Brain microvascular endothelial cell (primary cell): ENCODE results near the gene TTC39A.
"Not testable (repeated sequence)": the region's sequence is repeated elsewhere in the genome, so short reads cannot be mapped to it uniquely, and the experiment has no call there.

Experiments
- DNase-seq: peaks from one replicate; pipeline ENCODE4 v3.0.0-alpha.2; 2020
- H3K27ac ChIP-seq: fragments of 250-450 bp; sonication (Bioruptor Pico); 2 replicates; pipeline ENCODE4 v1.5.1; 2020; ENCODE audit warnings: mild to moderate bottlenecking, moderate library complexity
- H3K27me3 ChIP-seq: fragments of 250-450 bp; sonication (Bioruptor Pico); replicated peaks from 2 replicates; pipeline ENCODE4 v1.5.1; 2020; ENCODE audit warnings: mild to moderate bottlenecking
- H3K36me3 ChIP-seq: fragments of 250-450 bp; sonication (Bioruptor Pico); replicated peaks from 2 replicates; pipeline ENCODE4 v1.5.1; 2020; ENCODE audit warnings: mild to moderate bottlenecking
- H3K4me3 ChIP-seq: 2 replicates; pipeline ENCODE4 v1.5.1; 2011; ENCODE audit warnings: low read depth, mild to moderate bottlenecking, control low read depth, low read length, moderate library complexity
- CTCF ChIP-seq: IDR thresholded peaks from 2 replicates; pipeline ENCODE4 v1.5.1; 2011; ENCODE audit warnings: low read depth, mild to moderate bottlenecking, moderate library complexity, low read length, control low read depth, inconsistent platforms; ENCODE audit errors: missing control alignments
- in situ Hi-C: cut with HindIII; loops from 2 replicates; pipeline ENCODE4 v1.10.0; 2017; ENCODE audit warnings: low sequenced_read_pairs, low pct_ligation_motif_present

TTC39A gene

GRCh38 chr1:51264451-51264850 lies 65.9 kb downstream of the TTC39A start:
- TF ChIP-seq CTCF: no peak
- H3K36me3 ChIP-seq: no peaks in the 10 kb centered on the region
- no peaks in the 10 kb centered on the region for H3K27me3 ChIP-seq
- peak; percentile 87 for DNase-seq
- in situ Hi-C loops: no loop called here
- H3K27ac ChIP-seq: peak overlapping the region; percentile 67
- no peak overlapping the region for H3K4me3 ChIP-seq

GRCh38 chr1:51263147-51263877 lies 67.0 kb downstream of the TTC39A start:
- no peaks in the 10 kb centered on the region for H3K36me3 ChIP-seq
- H3K27ac ChIP-seq: peak overlapping the region; percentile 67
- H3K4me3 ChIP-seq: no peak overlapping the region
- in situ Hi-C loops: no loop called here
- no peak for TF ChIP-seq CTCF
- no peak for DNase-seq
- H3K27me3 ChIP-seq: no peaks in the 10 kb centered on the region

GRCh38 chr1:51255331-51255730 lies 75.0 kb downstream of the TTC39A start:
- in situ Hi-C loops: no loop called here

DNA sequence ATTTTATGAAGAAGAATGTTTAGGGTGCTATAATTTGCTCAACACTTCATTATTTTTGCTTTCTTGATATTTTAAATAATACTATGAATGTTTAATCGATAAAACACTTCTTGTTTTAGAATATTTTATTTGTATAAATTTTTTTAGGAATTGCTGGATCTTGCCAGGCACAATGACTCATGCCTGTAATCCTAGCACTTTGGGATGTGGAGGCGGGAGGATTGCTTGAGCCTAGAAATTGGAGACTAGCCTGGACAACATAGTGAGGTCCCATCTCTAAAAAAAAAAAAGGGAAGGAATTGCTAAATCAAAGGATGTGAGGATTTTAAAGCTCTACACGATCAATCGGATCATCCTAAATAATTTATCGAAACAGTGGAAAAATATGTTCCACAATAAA lies 76.7 kb downstream of the TTC39A start:
- in situ Hi-C loops: no loop called here

More at GRCh38 chr1:51255331-51255730, 75.0 kb downstream of the TTC39A start:
- no peak overlapping the region for H3K4me3 ChIP-seq
- no peak overlapping the region for H3K27ac ChIP-seq
- H3K27me3 ChIP-seq: no peaks in the 10 kb centered on the region
- TF ChIP-seq CTCF: no peak
- no peak for DNase-seq
- no peaks in the 10 kb centered on the region for H3K36me3 ChIP-seq

DNA sequence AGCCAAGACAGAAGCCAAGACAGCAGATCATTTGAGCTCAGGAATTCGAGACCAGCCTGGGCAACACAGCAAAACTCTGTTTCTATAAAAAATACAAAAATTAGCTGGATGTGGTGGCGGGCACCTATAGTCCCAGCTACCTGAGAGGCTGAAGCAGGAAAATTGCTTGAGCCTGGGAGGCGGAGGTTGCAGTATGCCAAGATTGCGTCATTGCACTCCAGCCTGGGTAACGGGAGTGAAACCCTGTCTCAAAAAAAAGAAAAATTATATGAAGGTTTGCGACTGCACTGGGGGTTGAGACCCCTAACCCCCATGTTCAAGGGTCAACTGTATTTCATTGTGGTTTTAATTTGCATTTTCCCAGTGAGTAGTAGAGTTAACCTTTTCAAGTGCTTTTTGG lies 78.0 kb downstream of the TTC39A start:
- no peaks in the 10 kb centered on the region for H3K36me3 ChIP-seq
- no peak overlapping the region for H3K27ac ChIP-seq
- no peak overlapping the region for H3K4me3 ChIP-seq
- in situ Hi-C loops: no loop called here
- no peak for TF ChIP-seq CTCF
- no peak for DNase-seq
- H3K27me3 ChIP-seq: no peaks in the 10 kb centered on the region

More for the DNA sequence above, 76.7 kb downstream of the TTC39A start:
- Histone ChIP-seq H3K27me3 (no peaks in the 10 kb centered on the region), H3K36me3 (no peaks in the 10 kb centered on the region), H3K4me3 (no peak overlapping the region), H3K27ac (no peak overlapping the region)
- no peak for DNase-seq
- no peak for TF ChIP-seq CTCF

- H3K36me3 ChIP-seq, H3K27me3 ChIP-seq, DNase-seq, H3K4me3 ChIP-seq, H3K27ac ChIP-seq, in situ Hi-C loops: not testable (repeated sequence)
These were observed 79.2 kb downstream of the TTC39A start for GRCh38 chr1:51251165-51251564.

- H3K27me3 ChIP-seq, H3K36me3 ChIP-seq, DNase-seq, H3K4me3 ChIP-seq, in situ Hi-C loops, H3K27ac ChIP-seq: not testable (repeated sequence)
These were observed 79.6 kb downstream of the TTC39A start for GRCh38 chr1:51250729-51251128.
